Panc1 (cell line): ENCODE results near the gene TESK2. TPM values are rescaled to one million over a fixed set of nuclear protein-coding genes. Genes with fewer than 3 reads are reported as not detected.

Experiments
- ATAC-seq: fragments of 200-7000 bp; cut with Tn5 transposase; 2 replicates; pipeline ENCODE4 v1.9.1; 2020; ENCODE audit warnings: mild to moderate bottlenecking, moderate library complexity
- BruUV-seq: library from RNA; stranded (reverse); fragments of 400-500 nt; replicated peaks from 2 replicates; lab custom pipeline; 2021; lab: Mats Ljungman, UMichigan
- CTCF ChIA-PET: fragments of 300-600 bp; sonication (Branson Sonifier 250); formaldehyde crosslinking; loops from one replicate; lab custom pipeline; 2022; ENCODE audit warnings: antibody characterized with exemption; lab: Charles Lee
- POLR2A ChIA-PET: fragments of 300-600 bp; sonication (Branson Sonifier 250); formaldehyde crosslinking; loops from one replicate; lab custom pipeline; 2022; ENCODE audit warnings: antibody characterized with exemption; lab: Charles Lee
- DNase-seq: peaks from one replicate; pipeline ENCODE4 v3.0.0-alpha.2; 2010; ENCODE audit warnings: low read depth, low spot score
- H3K27ac ChIP-seq: 2 replicates; pipeline ENCODE4 v1.5.1; 2011; ENCODE audit warnings: mild to moderate bottlenecking, low read length, inconsistent platforms
- H3K27me3 ChIP-seq: fragments of 200-500 bp; sonication (Bioruptor generic); 2 replicates; pipeline ENCODE4 v1.6.0; 2014; ENCODE audit warnings: low read length, inconsistent platforms; ENCODE audit not compliant: control insufficient read depth, insufficient read depth
- H3K36me3 ChIP-seq: fragments of 200-500 bp; sonication (Bioruptor generic); 2 replicates; pipeline ENCODE4 v1.5.1; 2014; ENCODE audit warnings: inconsistent platforms, mild to moderate bottlenecking, low read length, moderate library complexity; ENCODE audit not compliant: control insufficient read depth, insufficient read depth
- H3K4me1 ChIP-seq: 2 replicates; pipeline ENCODE4 v1.5.1; 2011; ENCODE audit warnings: inconsistent platforms, mild to moderate bottlenecking, low read length, moderate library complexity; ENCODE audit not compliant: control insufficient read depth, insufficient read depth
- H3K4me3 ChIP-seq, 2 experiments: 2 replicates each; pipeline ENCODE4 v1.5.1; 2011 to 2012; ENCODE audit warnings: low read depth in 2 of 2, low read length in 2 of 2, mild to moderate bottlenecking in 2 of 2, inconsistent platforms in 1 of 2, moderate library complexity in 1 of 2
- H3K9me3 ChIP-seq: fragments of 200-500 bp; sonication (Bioruptor generic); 2 replicates; pipeline ENCODE4 v1.5.1; 2014; ENCODE audit warnings: low read depth, mild to moderate bottlenecking, inconsistent platforms, low read length, moderate library complexity; ENCODE audit not compliant: control insufficient read depth, insufficient read depth
- POLR2AphosphoS5 ChIP-seq: IDR thresholded peaks from 2 replicates; pipeline ENCODE4 v1.6.1; 2012; ENCODE audit warnings: mild to moderate bottlenecking, low read depth, low read length, moderate library complexity
- SIN3A ChIP-seq: IDR thresholded peaks from 2 replicates; pipeline ENCODE4 v1.6.1; 2012; ENCODE audit warnings: low read depth, mild to moderate bottlenecking, low read length, moderate library complexity, borderline replicate concordance; ENCODE audit not compliant: insufficient read depth
- TCF7L2 ChIP-seq: IDR thresholded peaks from 2 replicates; pipeline ENCODE4 v1.6.1; 2011; ENCODE audit warnings: mild to moderate bottlenecking, low read depth, low read length, inconsistent platforms
- in situ Hi-C: cut with HindIII; loops from 2 replicates; pipeline ENCODE4 v1.10.0; 2016; ENCODE audit warnings: low sequenced_read_pairs, low pct_unique_long_range_greater_than_20kb
- intact Hi-C: fragments of 100-400 bp; cut with micrococcal nuclease; formaldehyde crosslinking; loops from one replicate; pipeline ENCODE4 v1.10.0; 2022; ENCODE audit not compliant: unreplicated experiment
- total RNA-seq: library from RNA; stranded (reverse); gene quantifications from one replicate; pipeline ENCODE4 v1.2.1, GENCODE V29; 2021; ENCODE audit not compliant: unreplicated experiment
- TF ChIP-seq, protein P1 (sequence below): fragments of 450-650 bp; IDR thresholded peaks from 2 replicates; pipeline ENCODE4 v1.5.1; 2017; ENCODE audit warnings: mild to moderate bottlenecking
- TF ChIP-seq, protein P2 (sequence below), 2 experiments: IDR thresholded peaks; 2 replicates each; pipeline ENCODE4 v1.6.1; 2011 to 2012; ENCODE audit warnings: low read depth in 2 of 2, control low read depth in 1 of 2, low read length in 1 of 2, mild to moderate bottlenecking in 1 of 2, moderate library complexity in 1 of 2; ENCODE audit not compliant: insufficient read depth in 1 of 2

TESK2 gene
- total RNA-seq, 1 experiment from 2014 or later, result 3.3 TPM

DNA sequence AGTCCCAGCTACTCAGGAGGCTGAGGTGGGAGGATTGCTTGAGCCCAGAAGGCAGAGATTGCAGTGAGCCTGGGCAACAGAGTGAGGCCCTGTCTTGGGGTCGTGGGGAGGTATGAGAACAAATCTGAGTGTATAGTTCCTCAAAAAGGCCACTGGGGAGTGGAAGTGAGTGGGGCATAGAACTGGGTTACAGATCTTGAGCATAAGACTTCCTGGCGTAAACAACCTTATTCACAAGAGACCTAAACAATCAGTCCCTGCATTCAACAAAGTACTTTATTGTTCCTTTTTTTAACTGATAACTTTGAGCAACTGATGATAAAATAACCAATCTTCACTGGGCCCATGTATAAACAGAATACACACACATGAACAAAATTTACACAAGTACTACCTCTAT, 78.1 kb downstream of the TESK2 start:
- no peak overlapping the region for H3K4me3 ChIP-seq
- TF ChIP-seq, protein P1, sequence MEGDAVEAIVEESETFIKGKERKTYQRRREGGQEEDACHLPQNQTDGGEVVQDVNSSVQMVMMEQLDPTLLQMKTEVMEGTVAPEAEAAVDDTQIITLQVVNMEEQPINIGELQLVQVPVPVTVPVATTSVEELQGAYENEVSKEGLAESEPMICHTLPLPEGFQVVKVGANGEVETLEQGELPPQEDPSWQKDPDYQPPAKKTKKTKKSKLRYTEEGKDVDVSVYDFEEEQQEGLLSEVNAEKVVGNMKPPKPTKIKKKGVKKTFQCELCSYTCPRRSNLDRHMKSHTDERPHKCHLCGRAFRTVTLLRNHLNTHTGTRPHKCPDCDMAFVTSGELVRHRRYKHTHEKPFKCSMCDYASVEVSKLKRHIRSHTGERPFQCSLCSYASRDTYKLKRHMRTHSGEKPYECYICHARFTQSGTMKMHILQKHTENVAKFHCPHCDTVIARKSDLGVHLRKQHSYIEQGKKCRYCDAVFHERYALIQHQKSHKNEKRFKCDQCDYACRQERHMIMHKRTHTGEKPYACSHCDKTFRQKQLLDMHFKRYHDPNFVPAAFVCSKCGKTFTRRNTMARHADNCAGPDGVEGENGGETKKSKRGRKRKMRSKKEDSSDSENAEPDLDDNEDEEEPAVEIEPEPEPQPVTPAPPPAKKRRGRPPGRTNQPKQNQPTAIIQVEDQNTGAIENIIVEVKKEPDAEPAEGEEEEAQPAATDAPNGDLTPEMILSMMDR, result no peak
- TF ChIP-seq POLR2AphosphoS5, result no peak
- TF ChIP-seq, protein P2, sequence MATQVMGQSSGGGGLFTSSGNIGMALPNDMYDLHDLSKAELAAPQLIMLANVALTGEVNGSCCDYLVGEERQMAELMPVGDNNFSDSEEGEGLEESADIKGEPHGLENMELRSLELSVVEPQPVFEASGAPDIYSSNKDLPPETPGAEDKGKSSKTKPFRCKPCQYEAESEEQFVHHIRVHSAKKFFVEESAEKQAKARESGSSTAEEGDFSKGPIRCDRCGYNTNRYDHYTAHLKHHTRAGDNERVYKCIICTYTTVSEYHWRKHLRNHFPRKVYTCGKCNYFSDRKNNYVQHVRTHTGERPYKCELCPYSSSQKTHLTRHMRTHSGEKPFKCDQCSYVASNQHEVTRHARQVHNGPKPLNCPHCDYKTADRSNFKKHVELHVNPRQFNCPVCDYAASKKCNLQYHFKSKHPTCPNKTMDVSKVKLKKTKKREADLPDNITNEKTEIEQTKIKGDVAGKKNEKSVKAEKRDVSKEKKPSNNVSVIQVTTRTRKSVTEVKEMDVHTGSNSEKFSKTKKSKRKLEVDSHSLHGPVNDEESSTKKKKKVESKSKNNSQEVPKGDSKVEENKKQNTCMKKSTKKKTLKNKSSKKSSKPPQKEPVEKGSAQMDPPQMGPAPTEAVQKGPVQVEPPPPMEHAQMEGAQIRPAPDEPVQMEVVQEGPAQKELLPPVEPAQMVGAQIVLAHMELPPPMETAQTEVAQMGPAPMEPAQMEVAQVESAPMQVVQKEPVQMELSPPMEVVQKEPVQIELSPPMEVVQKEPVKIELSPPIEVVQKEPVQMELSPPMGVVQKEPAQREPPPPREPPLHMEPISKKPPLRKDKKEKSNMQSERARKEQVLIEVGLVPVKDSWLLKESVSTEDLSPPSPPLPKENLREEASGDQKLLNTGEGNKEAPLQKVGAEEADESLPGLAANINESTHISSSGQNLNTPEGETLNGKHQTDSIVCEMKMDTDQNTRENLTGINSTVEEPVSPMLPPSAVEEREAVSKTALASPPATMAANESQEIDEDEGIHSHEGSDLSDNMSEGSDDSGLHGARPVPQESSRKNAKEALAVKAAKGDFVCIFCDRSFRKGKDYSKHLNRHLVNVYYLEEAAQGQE (IDR thresholded peaks at IDR 0.05; ENCODE audit: insufficient read depth in 1 of 2, low read depth in 2 of 2, low read length in 1 of 2), result no peak
- no peak for TF ChIP-seq SIN3A
- no peak for TF ChIP-seq TCF7L2
- POLR2A ChIA-PET, result no interaction called here
- H3K9me3 ChIP-seq, result no peaks in the 10 kb centered on the region
- in situ Hi-C loops (no loop called here), intact Hi-C loops (no loop called here)
- no peaks in the 10 kb centered on the region for H3K36me3 ChIP-seq
- no TSS peak for BruUV-seq
- no peaks in the 10 kb centered on the region for H3K27me3 ChIP-seq
- ATAC-seq, result no peak
- no peaks in the 10 kb centered on the region for H3K4me1 ChIP-seq
- no peak overlapping the region for H3K27ac ChIP-seq
- CTCF ChIA-PET, result no interaction called here
- DNase-seq, result no peak

DNA sequence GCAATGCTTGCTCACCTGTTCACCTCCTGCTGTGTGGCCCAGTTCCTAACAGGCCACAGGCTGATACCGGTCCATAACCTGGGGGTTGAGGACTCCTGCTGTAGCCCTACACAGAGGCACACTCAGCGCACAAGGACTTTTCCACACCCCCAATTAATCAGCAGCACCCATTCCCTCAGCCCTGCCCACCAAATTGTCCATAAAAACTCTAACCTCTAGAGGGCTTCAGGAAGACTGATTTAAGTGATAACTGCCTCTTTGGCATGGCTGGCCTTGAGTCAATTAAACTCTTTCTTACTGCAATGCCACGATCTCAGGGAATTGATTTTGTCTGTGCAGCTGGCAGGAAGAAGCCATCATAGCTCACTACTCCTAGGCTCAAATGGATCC, 79.5 kb downstream of the TESK2 start:
- CTCF ChIA-PET, result interaction anchor here (0.6 kb wide), 1 partner anchor 60 kb away, joined by 6 read pairs; no protein-coding TSS in a partner anchor
- no peak for DNase-seq

More for the DNA sequence above, 79.5 kb downstream of the TESK2 start:
- TF ChIP-seq, protein P2 (IDR thresholded peaks at IDR 0.05; ENCODE audit: insufficient read depth in 1 of 2, low read depth in 2 of 2, low read length in 1 of 2), result no peak
- no peak for TF ChIP-seq POLR2AphosphoS5
- no peak for TF ChIP-seq SIN3A
- no peak for TF ChIP-seq TCF7L2
- TF ChIP-seq, protein P1, result no peak
- no peak overlapping the region for H3K27ac ChIP-seq
- no peaks in the 10 kb centered on the region for H3K27me3 ChIP-seq
- ATAC-seq, result no peak
- in situ Hi-C loops, result no loop called here
- no peak overlapping the region for H3K4me3 ChIP-seq
- H3K9me3 ChIP-seq, result no peaks in the 10 kb centered on the region
- BruUV-seq, result no TSS peak
- H3K4me1 ChIP-seq, result no peaks in the 10 kb centered on the region
- POLR2A ChIA-PET, result no interaction called here
- no peaks in the 10 kb centered on the region for H3K36me3 ChIP-seq
- intact Hi-C loops, result no loop called here
